Heart left ventricle (tissue), 16 donors: Measurements from ENCODE around the gene CTXN1. TPM values are rescaled to one million over a fixed set of nuclear protein-coding genes. Genes with fewer than 3 reads are reported as not detected.
"Not testable (repeated sequence)": the region's sequence is repeated elsewhere in the genome, so short reads cannot be mapped to it uniquely, and the experiment has no call there.

Experiments used
- ATAC-seq, 4 donors: fragments of 200-7000 bp; cut with Tn5 transposase; one replicate each; pipeline ENCODE4 v1.9.1; 2020 to 2022; ENCODE audit warnings: moderate library complexity in 4 of 4, mild to moderate bottlenecking in 3 of 4, moderate number of reproducible peaks in 1 of 4
- DNase-seq, 5 donors: peaks; one replicate each; pipeline ENCODE4 v3.0.0-alpha.2; 2020
- H3K27ac ChIP-seq, 12 donors: fragments of 200-600 bp; sonication (generic) in 4 of 12; one replicate each; pipeline versions ENCODE4 v1.5.0 to v1.8.0; 2016 to 2022; ENCODE audit warnings: mild to moderate bottlenecking in 2 of 12
- H3K27me3 ChIP-seq, 9 donors: fragments of 200-600 bp; sonication (generic) in 2 of 9; one replicate each; pipeline versions ENCODE4 v1.5.1 to v1.8.0; 2016 to 2022; ENCODE audit warnings: mild to moderate bottlenecking in 3 of 9
- H3K36me3 ChIP-seq, 9 donors: fragments of 200-600 bp; sonication (generic) in 2 of 9; one replicate each; pipeline versions ENCODE4 v1.5.0 to v1.8.0; 2018 to 2022; ENCODE audit warnings: mild to moderate bottlenecking in 2 of 9
- H3K4me1 ChIP-seq, 12 donors: fragments of 200-600 bp; sonication (generic) in 4 of 12; one replicate each; pipeline versions ENCODE4 v1.5.0 to v1.8.0; 2016 to 2022; ENCODE audit warnings: mild to moderate bottlenecking in 3 of 12
- H3K4me3 ChIP-seq, 12 donors: fragments of 200-600 bp; sonication (generic) in 4 of 12; one replicate each; pipeline versions ENCODE4 v1.5.0 to v1.8.0; 2017 to 2022; ENCODE audit warnings: mild to moderate bottlenecking in 9 of 12, moderate library complexity in 4 of 12
- H3K9me3 ChIP-seq, 12 donors: fragments of 200-600 bp; sonication (generic) in 4 of 12; one replicate each; pipeline versions ENCODE4 v1.5.0 to v1.8.0; 2016 to 2022; ENCODE audit warnings: mild to moderate bottlenecking in 1 of 12
- CTCF ChIP-seq, 12 donors: fragments of 200-600 bp; sonication (generic) in 4 of 12; IDR thresholded peaks; one replicate each; pipeline versions ENCODE4 v1.5.0 to v1.8.0; 2018 to 2022; ENCODE audit warnings: antibody characterized with exemption in 12 of 12, mild to moderate bottlenecking in 5 of 12
- POLR2A ChIP-seq, 2 donors: fragments of 450-650 bp; IDR thresholded peaks; one replicate each; pipeline ENCODE4 v1.6.1; 2017; ENCODE audit warnings: antibody characterized with exemption in 2 of 2, mild to moderate bottlenecking in 2 of 2, moderate library complexity in 2 of 2
- whole genome bisulfite sequencing, 4 donors: extraction: QIAGEN DNeasy Blood & Tissue Kit in 2 of 4; methylation state at CpG; one replicate each; pipeline versions ENCODE4 v1.1.5 to v1.1.7; 2013 to 2018; 5-methylcytosine and 5-hydroxymethylcytosine counted together
- intact Hi-C, 10 donors: fragments of 100-400 bp; cut with DNase I; formaldehyde crosslinking; loops; one replicate each; pipeline versions ENCODE4 v1.11.1 to v1.14.2; 2022
- polyA plus RNA-seq, 2 donors: library from polyadenylated mRNA; stranded (reverse); fragments of 200-250 nt; gene quantifications; one replicate each; pipeline ENCODE4 v1.2.3, GENCODE V29; 2013
- total RNA-seq, 9 donors: library from RNA; depleted of rRNA in 2 of 9; stranded (reverse); fragments of >200 nt in 2 of 9; fragmentation: NEBNext Ultra II Directional in 3 of 9; extraction: Animal tissue kit (Norgen Biotek cat#: 25700) in 3 of 9; gene quantifications; one replicate each; pipeline versions ENCODE4 v1.1.0 to v1.2.4, GENCODE V29; 2016 to 2023
- donor health status: ischemic (EF 13 %, LVEDD 7.1; RV severe dilation, severe dysfunction).
- donor health status: healthy with polysubstance abuse.
- donor health status: DM: no; HTN: yes; CAD: no.
- donor health status: DM: no; HTN: no; CAD: no.
- donor health status: ischemic (EF 25% LVEDD 6.9; RV normal size, moderate dysfunction).
- donor health status: ischemic (EF 25% LVEDD 5.7; RV mildly dilated, moderate dysfunction).
- donor health status: healthy.
- donor health status: DM: yes; HTN: yes; CAD: no.
- donor health status: ischemic (EF 35%, LVEDD 5.7; RV mildly dilated, moderate dysfunction).
- donor health status: nonischemic (EF 11% LVEDD 7.7; RV severe dilation, severe dysfunction).
- donor health status: DM: yes; HTN: yes; CAD: no.
- donor health status: PGD.
- donor health status: ischemic (EF 29% LVEDD 5.4; RV normal size, mild dysfunction).
- donor health status: nonischemic (EF 23%, LVEDD 6.1; RV moderate dilation, normal function).

CTXN1 gene
- total and polyA plus RNA-seq, 11 donors, result 0.21 to 3.3 (median 0.48) TPM; not detected in 3

GRCh38 chr19:7932276-7932929 is 6.5 kb upstream of the CTXN1 start:
- ATAC-seq, result no peak
- intact Hi-C loops, result no loop called here
- Histone ChIP-seq H3K4me3 (no peak overlapping the region), H3K27me3 (no peaks in the 10 kb centered on the region), H3K9me3 (no peaks in the 10 kb centered on the region), H3K27ac (peak overlapping the region in 1 of 12 donors; percentile 85), H3K36me3 (peaks cover 19 to 77% (median 74%) of the 10 kb centered on the region in 9 donors), H3K4me1 (peaks cover 0 to 29% (median 13%) of the 10 kb centered on the region in 12 donors)
- peak in 1 of 5 donors; percentile 16 for DNase-seq
- 92 to 95% (median 92%) methylated on average over 16 to 32 of the region's 32 CpGs for WGBS, 4 donors
- no peak for TF ChIP-seq CTCF (IDR thresholded peaks at IDR 0.05)

GRCh38 chr19:7931221-7932061 is 5.5 kb upstream of the CTXN1 start:
- Histone ChIP-seq H3K27ac (peak overlapping the region in 4 of 12 donors; percentile 24 to 85 (median 46)), H3K36me3 (peaks cover 19 to 74% (median 66%) of the 10 kb centered on the region in 9 donors), H3K4me3 (no peak overlapping the region), H3K27me3 (no peaks in the 10 kb centered on the region), H3K9me3 (no peaks in the 10 kb centered on the region), H3K4me1 (peaks cover 0 to 33% (median 16%) of the 10 kb centered on the region in 12 donors)
- DNase-seq (peak in 1 of 5 donors; percentile 25), ATAC-seq (no peak)
- intact Hi-C loops, result no loop called here
- no peak for TF ChIP-seq POLR2A (IDR thresholded peaks at IDR 0.05)
- TF ChIP-seq CTCF (IDR thresholded peaks at IDR 0.05), result no peak
- 84 to 88% (median 86%) methylated on average over 33 to 36 of the region's 36 CpGs for WGBS, 4 donors

- Histone ChIP-seq H3K4me1 (peaks cover 0 to 35% (median 19%) of the 10 kb centered on the region in 12 donors), H3K27me3 (no peaks in the 10 kb centered on the region), H3K27ac (peak overlapping the region in 4 of 12 donors; percentile 24 to 85 (median 58)), H3K4me3 (no peak overlapping the region), H3K36me3 (peaks cover 19 to 67% (median 59%) of the 10 kb centered on the region in 9 donors), H3K9me3 (no peaks in the 10 kb centered on the region)
- 67 to 81% (median 78%) methylated on average over 7 of the region's 7 CpGs for WGBS, 4 donors
- intact Hi-C loops, result no loop called here
- DNase-seq (no peak), ATAC-seq (no peak)
- no peak for TF ChIP-seq CTCF (IDR thresholded peaks at IDR 0.05)
- no peak for TF ChIP-seq POLR2A (IDR thresholded peaks at IDR 0.05)
Observed at GRCh38 chr19:7930765-7931164, 4.8 kb upstream of the CTXN1 start.

- WGBS, 4 donors, result 91 to 96% (median 93%) methylated on average over 11 of the region's 11 CpGs
- H3K27me3 ChIP-seq, H3K4me3 ChIP-seq, DNase-seq, H3K9me3 ChIP-seq, intact Hi-C loops, ATAC-seq: not testable (repeated sequence)
- Histone ChIP-seq H3K27ac (peak overlapping the region in 3 of 12 donors; percentile 54 to 85 (median 62)), H3K36me3 (peaks cover 15 to 60% (median 51%) of the 10 kb centered on the region in 9 donors), H3K4me1 (peaks cover 3 to 42% (median 21%) of the 10 kb centered on the region in 12 donors)
Observed at GRCh38 chr19:7930030-7930429, 4.1 kb upstream of the CTXN1 start.
